SU-DHL-6 (cell line): Measurements from ENCODE around the gene KRTAP3-2.

ENCODE experiments used
- H2AFZ ChIP-seq: fragments of 200-600 bp; sonication (generic); 2 replicates; pipeline ENCODE4 v1.6.1; 2014; ENCODE audit warnings: low read depth, mild to moderate bottlenecking, moderate library complexity, mixed read lengths, antibody characterized with exemption, low read length; ENCODE audit not compliant: severe bottlenecking
- H3F3A ChIP-seq: fragments of 200-600 bp; shearing (Covaris generic); 2 replicates; pipeline ENCODE4 v1.6.0; 2016; ENCODE audit warnings: antibody characterized with exemption, mild to moderate bottlenecking; ENCODE audit not compliant: insufficient read depth
- H3K27ac ChIP-seq: fragments of 200-600 bp; sonication (generic); 2 replicates; pipeline ENCODE4 v1.5.1; 2016; ENCODE audit warnings: low read depth, mild to moderate bottlenecking, low read length, moderate library complexity, mixed read lengths
- H3K27me3 ChIP-seq: fragments of 200-600 bp; sonication (generic), shearing (Covaris generic); 2 replicates; pipeline ENCODE4 v1.6.0; 2014; ENCODE audit warnings: mild to moderate bottlenecking, low read length
- H3K36me3 ChIP-seq: fragments of 200-600 bp; sonication (generic); 2 replicates; pipeline ENCODE4 v1.6.1; 2014; ENCODE audit warnings: mild to moderate bottlenecking, low read length, mixed read lengths
- H3K4me2 ChIP-seq: fragments of 300-600, 200-600 bp; shearing (Covaris generic), sonication (generic); 2 replicates; pipeline ENCODE4 v1.6.0; 2014; ENCODE audit warnings: low read length, low read depth, mild to moderate bottlenecking; ENCODE audit not compliant: poor library complexity, severe bottlenecking
- H3K4me3 ChIP-seq: fragments of 200-600 bp; sonication (generic); 2 replicates; pipeline ENCODE4 v1.5.1; 2014; ENCODE audit warnings: antibody characterized with exemption, low read length, mild to moderate bottlenecking, mixed read lengths; ENCODE audit not compliant: insufficient read depth, poor library complexity, severe bottlenecking
- H3K79me2 ChIP-seq: fragments of 200-600 bp; sonication (generic); 2 replicates; pipeline ENCODE4 v1.6.1; 2014; ENCODE audit warnings: mild to moderate bottlenecking, low read length, moderate library complexity; ENCODE audit not compliant: insufficient read depth
- H3K9ac ChIP-seq: fragments of 200-600 bp; sonication (generic); 2 replicates; pipeline ENCODE4 v1.7.0; 2014; ENCODE audit warnings: mild to moderate bottlenecking, low read length
- H3K9me2 ChIP-seq: fragments of 200-600 bp; sonication (generic); replicated peaks from 2 replicates; pipeline ENCODE4 v1.6.1; 2014; ENCODE audit warnings: low read length; ENCODE audit not compliant: insufficient read depth
- H3K9me3 ChIP-seq: fragments of 200-600 bp; sonication (generic); 2 replicates; pipeline ENCODE4 v1.6.1; 2014; ENCODE audit warnings: low read length, mixed read lengths; ENCODE audit not compliant: insufficient read depth
- H4K20me1 ChIP-seq: fragments of 200-600 bp; sonication (generic); 2 replicates; pipeline ENCODE4 v1.6.1; 2014; ENCODE audit warnings: low read depth, mild to moderate bottlenecking, antibody characterized with exemption, low read length, moderate library complexity, mixed read lengths
- EZH2phosphoT487 ChIP-seq: fragments of 200-600 bp; sonication (generic), shearing (Covaris generic); conservative IDR thresholded peaks from 2 replicates; pipeline ENCODE4 v1.6.1; 2018; ENCODE audit warnings: mild to moderate bottlenecking, antibody characterized with exemption, low read length, moderate library complexity, mixed read lengths
- TF ChIP-seq, protein P1 (sequence below): fragments of 200-600 bp; sonication (generic); IDR thresholded peaks from one replicate; pipeline ENCODE4 v1.5.1; 2017; ENCODE audit warnings: antibody characterized with exemption, mild to moderate bottlenecking, low read length, moderate library complexity; ENCODE audit not compliant: insufficient read depth, poor library complexity, severe bottlenecking

The KRTAP3-2 gene

DNA sequence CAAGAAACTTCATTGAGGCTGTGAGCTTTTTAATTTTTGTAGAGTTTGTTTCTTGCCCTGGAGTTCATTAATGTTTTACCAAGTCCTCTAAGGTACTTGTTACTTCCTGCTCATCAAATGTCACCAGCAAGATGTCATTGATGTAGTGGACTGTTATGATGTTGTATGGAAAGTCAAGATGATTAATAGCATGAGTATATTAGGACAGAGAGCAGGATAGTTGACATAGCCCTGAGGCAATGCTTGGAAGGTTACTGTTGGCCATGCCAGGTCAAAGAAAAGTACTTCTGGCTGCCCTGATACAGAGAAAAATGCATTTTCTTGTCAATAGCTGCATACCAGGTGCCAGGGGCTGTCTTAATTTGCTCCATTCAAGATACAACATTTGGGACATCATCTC, 20.6 kb upstream of the KRTAP3-2 start:
- no peak overlapping the region for H3K4me3 ChIP-seq
- H3F3A ChIP-seq: no peaks in the 10 kb centered on the region
- TF ChIP-seq, protein P1, sequence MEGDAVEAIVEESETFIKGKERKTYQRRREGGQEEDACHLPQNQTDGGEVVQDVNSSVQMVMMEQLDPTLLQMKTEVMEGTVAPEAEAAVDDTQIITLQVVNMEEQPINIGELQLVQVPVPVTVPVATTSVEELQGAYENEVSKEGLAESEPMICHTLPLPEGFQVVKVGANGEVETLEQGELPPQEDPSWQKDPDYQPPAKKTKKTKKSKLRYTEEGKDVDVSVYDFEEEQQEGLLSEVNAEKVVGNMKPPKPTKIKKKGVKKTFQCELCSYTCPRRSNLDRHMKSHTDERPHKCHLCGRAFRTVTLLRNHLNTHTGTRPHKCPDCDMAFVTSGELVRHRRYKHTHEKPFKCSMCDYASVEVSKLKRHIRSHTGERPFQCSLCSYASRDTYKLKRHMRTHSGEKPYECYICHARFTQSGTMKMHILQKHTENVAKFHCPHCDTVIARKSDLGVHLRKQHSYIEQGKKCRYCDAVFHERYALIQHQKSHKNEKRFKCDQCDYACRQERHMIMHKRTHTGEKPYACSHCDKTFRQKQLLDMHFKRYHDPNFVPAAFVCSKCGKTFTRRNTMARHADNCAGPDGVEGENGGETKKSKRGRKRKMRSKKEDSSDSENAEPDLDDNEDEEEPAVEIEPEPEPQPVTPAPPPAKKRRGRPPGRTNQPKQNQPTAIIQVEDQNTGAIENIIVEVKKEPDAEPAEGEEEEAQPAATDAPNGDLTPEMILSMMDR: no peak
- no peak for TF ChIP-seq EZH2phosphoT487
- no peak overlapping the region for H3K4me2 ChIP-seq
- H4K20me1 ChIP-seq: no peaks in the 10 kb centered on the region
- H3K27me3 ChIP-seq: no peaks in the 10 kb centered on the region
- no peak overlapping the region for H3K9ac ChIP-seq
- H3K9me3 ChIP-seq: no peaks in the 10 kb centered on the region
- no peak overlapping the region for H2AFZ ChIP-seq
- no peak overlapping the region for H3K27ac ChIP-seq
- no peaks in the 10 kb centered on the region for H3K9me2 ChIP-seq
- no peaks in the 10 kb centered on the region for H3K79me2 ChIP-seq
- H3K36me3 ChIP-seq: no peaks in the 10 kb centered on the region

DNA sequence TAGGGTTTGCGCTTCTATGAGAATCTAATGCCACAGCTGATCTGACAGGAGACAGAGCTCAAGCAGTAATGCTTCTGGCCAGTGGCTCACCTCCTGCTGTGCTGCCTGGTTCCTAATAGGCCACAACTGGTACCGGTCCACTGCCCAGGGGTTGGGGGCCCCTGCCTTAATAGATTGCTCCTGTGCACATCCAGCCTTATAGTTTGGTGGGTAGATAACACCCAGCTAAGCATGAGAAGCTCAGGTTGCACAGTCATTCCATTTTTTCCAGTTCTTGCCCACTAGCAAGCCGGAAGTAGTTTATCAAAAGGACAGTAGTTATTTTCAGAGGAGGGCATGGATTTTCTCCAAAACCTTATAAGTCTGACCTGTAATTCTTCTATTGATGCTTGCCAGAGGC, 19.7 kb upstream of the KRTAP3-2 start:
- no peaks in the 10 kb centered on the region for H3K27me3 ChIP-seq
- no peak overlapping the region for H3K27ac ChIP-seq
- no peak overlapping the region for H3K4me3 ChIP-seq
- no peaks in the 10 kb centered on the region for H3K9me2 ChIP-seq
- H3K36me3 ChIP-seq: no peaks in the 10 kb centered on the region
- H3K9ac ChIP-seq: no peak overlapping the region
- no peaks in the 10 kb centered on the region for H3F3A ChIP-seq
- H4K20me1 ChIP-seq: no peaks in the 10 kb centered on the region
- no peaks in the 10 kb centered on the region for H3K9me3 ChIP-seq
- no peak for TF ChIP-seq EZH2phosphoT487
- TF ChIP-seq, protein P1: no peak
- no peak overlapping the region for H2AFZ ChIP-seq
- H3K4me2 ChIP-seq: no peak overlapping the region
- H3K79me2 ChIP-seq: no peaks in the 10 kb centered on the region

DNA sequence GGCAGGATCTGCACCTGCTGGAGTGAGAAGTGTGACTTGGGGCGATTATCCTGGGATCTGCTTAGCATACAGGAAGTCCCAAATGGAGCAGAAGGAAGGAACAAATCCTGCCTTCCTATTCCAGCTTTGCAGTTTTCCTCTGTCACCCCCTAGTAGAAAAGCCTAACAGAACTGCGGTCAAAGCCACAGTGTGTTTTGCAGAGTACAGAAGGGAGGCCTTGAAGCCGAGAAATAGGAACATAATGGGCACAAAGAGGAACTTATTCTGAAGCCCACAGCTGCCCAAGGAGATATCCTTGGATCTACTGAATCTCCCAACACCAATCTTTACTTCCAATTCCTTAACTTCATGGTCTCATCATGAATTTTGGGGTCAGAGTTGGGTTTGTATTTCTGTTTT, 18.8 kb upstream of the KRTAP3-2 start:
- no peak overlapping the region for H3K9ac ChIP-seq
- H3K9me2 ChIP-seq: no peaks in the 10 kb centered on the region
- no peaks in the 10 kb centered on the region for H3K27me3 ChIP-seq
- no peak for TF ChIP-seq EZH2phosphoT487
- TF ChIP-seq, protein P1: no peak
- no peak overlapping the region for H3K4me2 ChIP-seq
- H4K20me1 ChIP-seq: no peaks in the 10 kb centered on the region
- H3K36me3 ChIP-seq: no peaks in the 10 kb centered on the region
- no peak overlapping the region for H3K27ac ChIP-seq
- H3F3A ChIP-seq: no peaks in the 10 kb centered on the region
- H2AFZ ChIP-seq: no peak overlapping the region
- no peaks in the 10 kb centered on the region for H3K9me3 ChIP-seq
- no peaks in the 10 kb centered on the region for H3K79me2 ChIP-seq
- no peak overlapping the region for H3K4me3 ChIP-seq
